ENCODE data around the gene TNFSF18.

The TNFSF18 gene

DNA sequence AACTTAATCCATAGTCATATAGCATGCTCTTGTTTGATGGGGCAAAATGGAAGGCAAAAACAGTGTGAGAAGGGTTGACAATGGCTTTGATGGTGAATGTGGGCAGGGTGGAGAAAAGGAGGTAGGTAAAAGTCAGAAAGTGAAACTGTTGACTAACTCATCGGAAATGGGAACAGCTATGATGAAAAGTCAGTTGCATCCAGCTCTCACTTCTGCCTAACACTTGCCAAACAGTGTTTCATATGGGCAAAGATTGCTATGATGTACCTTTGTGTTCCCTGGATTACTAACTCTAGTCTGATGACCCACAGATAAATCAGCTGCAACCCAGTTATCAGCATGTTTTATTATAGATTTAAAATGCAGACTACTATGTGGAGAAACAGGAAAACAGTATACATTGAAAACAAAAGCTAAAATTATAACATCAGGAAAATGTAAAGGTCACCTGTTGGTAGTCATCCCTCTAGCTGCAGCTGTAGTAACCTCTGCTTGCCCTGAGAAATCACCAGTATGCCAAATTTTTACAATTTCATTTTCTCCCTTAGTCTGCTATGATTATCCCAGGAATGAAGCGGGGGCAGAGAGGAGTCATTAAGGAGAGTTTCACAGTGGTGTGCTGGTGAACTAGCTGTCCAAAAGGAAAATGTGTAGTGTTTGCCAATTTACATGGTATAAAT lies 11.7 kb downstream of the TNFSF18 start:
- Histone ChIP-seq H3K4me3 (ENCODE audit: low read length) (no peak overlapping the region), H3K4me1 (ENCODE audit: control insufficient read depth, low read depth, low read length) (no peaks in the 10 kb centered on the region), H3K36me3 (ENCODE audit: control insufficient read depth, low read depth, low read length) (no peaks in the 10 kb centered on the region), H3K27ac (ENCODE audit: low read length) (no peak overlapping the region), H3K9me3 (ENCODE audit: control insufficient read depth, low read depth, low read length) (no peaks in the 10 kb centered on the region), H3K9ac (ENCODE audit: low read length) (no peak overlapping the region), H3K27me3 (ENCODE audit: control insufficient read depth, insufficient read depth, low read length) (no peaks in the 10 kb centered on the region)

DNA sequence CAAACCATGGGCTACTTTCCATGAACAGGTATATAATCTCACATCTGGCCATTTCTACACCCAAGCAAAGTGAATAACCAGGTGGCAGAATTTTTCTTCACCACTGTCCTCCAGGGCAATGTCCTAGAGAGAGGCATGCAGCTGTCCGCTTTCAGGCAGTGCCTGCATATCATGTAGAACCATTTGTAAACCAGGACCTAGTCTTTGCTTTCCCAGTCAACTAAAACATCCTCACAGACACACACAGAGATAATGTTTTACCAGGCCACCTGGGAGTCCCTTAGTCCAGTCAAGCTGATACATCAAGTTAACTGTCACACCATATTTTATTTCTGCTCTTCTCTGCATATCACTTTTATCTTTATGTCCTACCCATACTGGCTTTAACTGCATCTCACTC lies 26.2 kb downstream of the TNFSF18 start:
- no peak overlapping the region for H3K27ac ChIP-seq (ENCODE audit: low read length)
- no peak overlapping the region for H3K4me3 ChIP-seq (ENCODE audit: low read length)

DNA sequence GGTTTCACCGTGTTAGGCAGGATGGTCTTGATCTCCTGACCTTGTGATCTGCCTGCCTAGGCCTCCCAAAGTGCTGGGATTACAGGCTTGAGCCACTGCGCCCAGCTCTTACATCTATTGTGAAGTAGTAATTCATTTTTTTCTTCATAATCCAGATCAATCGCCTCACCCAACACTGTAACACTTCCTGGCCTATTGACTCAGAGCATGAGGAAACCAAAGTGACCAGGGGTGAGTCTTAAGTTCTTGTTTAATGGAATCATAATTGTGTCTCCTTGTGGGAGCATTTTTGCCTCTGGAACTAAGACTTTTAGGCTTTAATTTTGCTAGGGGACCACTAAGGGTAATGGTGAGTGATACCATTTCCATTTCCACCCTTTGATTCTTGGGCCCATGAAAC lies 27.4 kb downstream of the TNFSF18 start:
- Histone ChIP-seq H3K36me3 (ENCODE audit: control insufficient read depth, low read depth, low read length) (no peaks in the 10 kb centered on the region), H3K4me1 (ENCODE audit: control insufficient read depth, low read depth, low read length) (no peaks in the 10 kb centered on the region), H3K27ac (ENCODE audit: low read length) (no peak overlapping the region), H3K9me3 (ENCODE audit: control insufficient read depth, low read depth, low read length) (no peaks in the 10 kb centered on the region), H3K27me3 (ENCODE audit: control insufficient read depth, insufficient read depth, low read length) (no peaks in the 10 kb centered on the region), H3K9ac (ENCODE audit: low read length) (no peak overlapping the region), H3K4me3 (ENCODE audit: low read length) (no peak overlapping the region)

More for the DNA sequence above, 26.2 kb downstream of the TNFSF18 start:
- no peaks in the 10 kb centered on the region for H3K36me3 ChIP-seq (ENCODE audit: control insufficient read depth, low read depth, low read length)
- H3K9ac ChIP-seq (ENCODE audit: low read length): no peak overlapping the region
- H3K27me3 ChIP-seq (ENCODE audit: control insufficient read depth, insufficient read depth, low read length): no peaks in the 10 kb centered on the region
- H3K9me3 ChIP-seq (ENCODE audit: control insufficient read depth, low read depth, low read length): no peaks in the 10 kb centered on the region
- no peaks in the 10 kb centered on the region for H3K4me1 ChIP-seq (ENCODE audit: control insufficient read depth, low read depth, low read length)

DNA sequence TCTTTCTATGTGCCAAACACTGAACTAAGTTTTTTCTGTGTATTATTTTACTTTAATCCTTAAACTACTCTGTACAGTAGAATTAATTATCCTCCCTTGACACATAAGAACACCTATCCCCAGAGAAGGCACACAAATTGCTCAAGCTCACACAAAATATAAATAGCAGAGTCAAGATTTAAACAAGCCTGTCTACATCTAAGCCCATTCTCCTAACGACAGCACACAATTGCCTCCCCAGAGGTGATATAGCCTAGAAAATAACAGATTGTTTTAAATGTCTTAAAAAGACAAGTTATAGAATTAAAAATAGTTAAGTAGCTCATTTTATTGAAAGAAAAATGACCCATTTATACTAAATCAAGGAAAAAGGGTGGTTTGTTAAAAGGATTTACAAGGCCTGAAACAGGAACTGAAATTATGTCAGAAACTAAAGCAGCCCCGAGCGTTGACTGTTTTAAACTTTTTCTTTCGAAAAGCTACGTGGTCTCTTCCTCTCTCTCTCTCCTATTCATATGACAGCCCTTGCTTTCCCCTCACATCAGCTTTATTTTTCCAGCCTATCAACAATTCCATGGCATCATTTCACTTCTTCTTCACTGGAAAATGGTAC lies 30.5 kb downstream of the TNFSF18 start:
- no peaks in the 10 kb centered on the region for H3K36me3 ChIP-seq (ENCODE audit: control insufficient read depth, low read depth, low read length)
- H3K9ac ChIP-seq (ENCODE audit: low read length): no peak overlapping the region
- H3K4me1 ChIP-seq (ENCODE audit: control insufficient read depth, low read depth, low read length): no peaks in the 10 kb centered on the region
- no peak overlapping the region for H3K27ac ChIP-seq (ENCODE audit: low read length)
- no peak overlapping the region for H3K4me3 ChIP-seq (ENCODE audit: low read length)
- H3K27me3 ChIP-seq (ENCODE audit: control insufficient read depth, insufficient read depth, low read length): no peaks in the 10 kb centered on the region
- H3K9me3 ChIP-seq (ENCODE audit: control insufficient read depth, low read depth, low read length): no peaks in the 10 kb centered on the region

DNA sequence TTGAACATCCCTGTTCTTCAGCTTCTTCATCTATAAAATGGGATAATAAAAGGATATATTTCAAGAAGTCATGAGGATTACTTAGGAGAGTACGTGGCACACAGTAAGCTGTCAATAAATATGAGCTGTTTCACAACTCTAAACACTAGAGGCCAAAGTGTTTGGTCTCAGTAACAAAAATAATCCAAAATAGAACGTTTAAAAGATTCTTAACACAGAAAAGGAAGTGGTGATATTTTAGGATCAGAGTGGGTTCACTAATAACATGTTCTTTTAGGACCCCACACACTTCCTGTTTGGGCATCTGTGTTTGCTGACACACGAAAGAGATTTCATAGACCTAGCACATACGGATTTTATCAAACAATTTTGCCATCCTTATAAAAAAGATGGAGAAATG lies 32.9 kb downstream of the TNFSF18 start:
- H3K4me3 ChIP-seq (ENCODE audit: low read length): no peak overlapping the region
- no peak overlapping the region for H3K9ac ChIP-seq (ENCODE audit: low read length)
- H3K4me1 ChIP-seq (ENCODE audit: control insufficient read depth, low read depth, low read length): no peaks in the 10 kb centered on the region
- no peaks in the 10 kb centered on the region for H3K36me3 ChIP-seq (ENCODE audit: control insufficient read depth, low read depth, low read length)
- H3K27me3 ChIP-seq (ENCODE audit: control insufficient read depth, insufficient read depth, low read length): no peaks in the 10 kb centered on the region
- no peaks in the 10 kb centered on the region for H3K9me3 ChIP-seq (ENCODE audit: control insufficient read depth, low read depth, low read length)
- H3K27ac ChIP-seq (ENCODE audit: low read length): no peak overlapping the region

DNA sequence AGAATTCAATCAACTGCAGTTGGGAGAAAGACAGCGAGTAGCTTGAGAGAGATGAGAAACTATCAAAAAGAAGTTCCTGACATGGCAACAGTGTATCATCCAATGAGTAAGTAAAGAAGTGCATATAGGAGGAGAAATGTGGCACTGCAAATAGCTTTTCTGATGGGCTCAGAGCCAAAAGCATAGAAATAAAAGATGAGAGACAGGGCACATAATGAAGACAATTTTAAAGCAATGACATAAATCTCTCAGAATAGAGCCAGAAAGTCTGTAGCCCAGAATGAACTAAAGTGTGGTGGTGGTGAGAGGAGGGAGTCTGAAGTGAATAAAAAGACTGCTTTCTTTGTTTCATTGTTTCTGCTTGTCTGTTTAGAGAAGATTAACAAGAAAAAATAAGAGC lies 34.3 kb downstream of the TNFSF18 start:
- H3K27ac ChIP-seq (ENCODE audit: low read length): no peak overlapping the region
- H3K9ac ChIP-seq (ENCODE audit: low read length): no peak overlapping the region
- no peaks in the 10 kb centered on the region for H3K9me3 ChIP-seq (ENCODE audit: control insufficient read depth, low read depth, low read length)
- no peaks in the 10 kb centered on the region for H3K27me3 ChIP-seq (ENCODE audit: control insufficient read depth, insufficient read depth, low read length)
- H3K4me3 ChIP-seq (ENCODE audit: low read length): no peak overlapping the region
- H3K36me3 ChIP-seq (ENCODE audit: control insufficient read depth, low read depth, low read length): no peaks in the 10 kb centered on the region
- H3K4me1 ChIP-seq (ENCODE audit: control insufficient read depth, low read depth, low read length): no peaks in the 10 kb centered on the region

DNA sequence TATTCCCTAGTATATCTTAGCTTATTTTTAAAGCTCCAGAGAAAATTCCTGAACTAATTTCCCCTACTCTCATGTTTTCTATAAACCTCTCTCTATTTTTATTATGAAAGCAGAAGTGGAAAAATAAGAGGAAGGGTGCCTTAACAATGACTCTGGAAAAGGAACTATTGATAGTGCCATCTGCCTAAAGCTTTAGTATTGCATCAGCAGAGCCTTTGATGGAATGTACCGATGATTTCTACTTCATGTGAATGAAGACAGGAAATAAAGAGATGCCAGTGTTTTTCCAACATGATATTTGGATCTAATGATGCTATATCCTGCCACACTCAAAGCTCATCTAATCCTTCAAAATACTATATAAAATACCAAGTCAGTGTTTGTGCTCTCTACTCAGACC lies 35.1 kb downstream of the TNFSF18 start:
- no peak overlapping the region for H3K4me3 ChIP-seq (ENCODE audit: low read length)
- no peak overlapping the region for H3K9ac ChIP-seq (ENCODE audit: low read length)
- H3K9me3 ChIP-seq (ENCODE audit: control insufficient read depth, low read depth, low read length): no peaks in the 10 kb centered on the region
- H3K27ac ChIP-seq (ENCODE audit: low read length): no peak overlapping the region
- H3K27me3 ChIP-seq (ENCODE audit: control insufficient read depth, insufficient read depth, low read length): no peaks in the 10 kb centered on the region
- H3K4me1 ChIP-seq (ENCODE audit: control insufficient read depth, low read depth, low read length): no peaks in the 10 kb centered on the region
- no peaks in the 10 kb centered on the region for H3K36me3 ChIP-seq (ENCODE audit: control insufficient read depth, low read depth, low read length)

DNA sequence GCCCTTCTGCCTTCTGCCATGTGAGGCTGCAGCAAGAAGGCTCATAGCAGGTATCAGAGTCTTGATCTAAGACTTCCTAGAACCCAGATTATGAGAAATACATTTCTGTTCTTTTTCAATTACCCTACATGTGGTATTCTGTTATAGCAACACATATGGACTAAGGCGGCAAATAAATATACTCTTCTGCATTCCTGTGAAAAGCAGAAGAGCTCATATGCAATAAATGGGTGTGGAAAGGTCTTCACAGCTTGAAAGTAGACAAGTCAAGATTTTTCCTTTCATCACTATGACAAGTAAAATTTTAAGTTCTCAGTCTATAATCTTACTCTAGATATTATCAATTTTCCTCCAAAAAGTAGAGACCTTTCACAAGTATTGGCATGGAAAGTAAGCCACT lies 36.6 kb downstream of the TNFSF18 start:
- Histone ChIP-seq H3K27me3 (ENCODE audit: control insufficient read depth, insufficient read depth, low read length) (no peaks in the 10 kb centered on the region), H3K4me1 (ENCODE audit: control insufficient read depth, low read depth, low read length) (no peaks in the 10 kb centered on the region), H3K36me3 (ENCODE audit: control insufficient read depth, low read depth, low read length) (no peaks in the 10 kb centered on the region), H3K9me3 (ENCODE audit: control insufficient read depth, low read depth, low read length) (no peaks in the 10 kb centered on the region), H3K4me3 (ENCODE audit: low read length) (no peak overlapping the region), H3K27ac (ENCODE audit: low read length) (no peak overlapping the region), H3K9ac (ENCODE audit: low read length) (no peak overlapping the region)

DNA sequence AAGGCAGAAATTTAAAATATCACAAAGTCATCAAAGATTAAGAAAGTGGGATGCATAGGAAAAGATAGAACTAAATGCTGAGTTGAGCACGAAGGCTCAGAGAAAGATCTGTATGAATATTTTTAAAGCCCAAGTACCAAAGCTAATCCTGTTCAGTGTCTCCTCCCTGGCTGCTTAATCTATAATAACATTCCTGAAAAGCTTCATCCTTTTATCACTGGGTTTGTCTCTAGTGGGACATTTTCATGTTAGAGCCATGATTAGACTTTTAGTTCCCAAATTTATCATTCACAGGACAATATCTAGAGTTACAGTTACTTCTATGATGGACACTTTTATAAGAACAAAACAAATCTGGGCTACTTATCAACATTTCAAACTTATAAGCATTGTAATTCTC lies 38.6 kb downstream of the TNFSF18 start:
- no peaks in the 10 kb centered on the region for H3K4me1 ChIP-seq (ENCODE audit: control insufficient read depth, low read depth, low read length)
- no peaks in the 10 kb centered on the region for H3K36me3 ChIP-seq (ENCODE audit: control insufficient read depth, low read depth, low read length)
- H3K4me3 ChIP-seq (ENCODE audit: low read length): no peak overlapping the region
- no peaks in the 10 kb centered on the region for H3K27me3 ChIP-seq (ENCODE audit: control insufficient read depth, insufficient read depth, low read length)
- H3K9ac ChIP-seq (ENCODE audit: low read length): no peak overlapping the region
- H3K9me3 ChIP-seq (ENCODE audit: control insufficient read depth, low read depth, low read length): no peaks in the 10 kb centered on the region
- H3K27ac ChIP-seq (ENCODE audit: low read length): no peak overlapping the region

DNA sequence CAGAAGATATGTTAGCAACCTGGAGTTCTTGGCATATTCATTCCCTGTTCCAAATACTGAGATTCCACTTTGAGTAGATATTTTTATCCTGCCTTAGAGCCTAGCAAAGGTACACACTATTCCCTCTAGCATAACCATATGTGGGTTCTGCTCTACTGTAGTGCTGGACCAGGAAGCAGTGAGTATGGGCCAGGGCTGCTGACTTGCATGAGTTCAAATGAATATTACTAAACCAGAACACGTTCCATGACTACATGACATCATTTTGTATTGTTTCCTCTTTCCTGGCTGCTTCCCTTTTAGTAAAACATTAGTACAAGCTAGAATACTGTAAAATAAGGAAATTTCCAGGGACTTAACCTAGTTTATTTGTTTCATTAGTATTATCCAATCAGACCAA lies 41.1 kb downstream of the TNFSF18 start:
- no peak overlapping the region for H3K4me3 ChIP-seq (ENCODE audit: low read length)
- no peak overlapping the region for H3K9ac ChIP-seq (ENCODE audit: low read length)
- H3K4me1 ChIP-seq (ENCODE audit: control insufficient read depth, low read depth, low read length): no peaks in the 10 kb centered on the region
- H3K9me3 ChIP-seq (ENCODE audit: control insufficient read depth, low read depth, low read length): no peaks in the 10 kb centered on the region
- H3K36me3 ChIP-seq (ENCODE audit: control insufficient read depth, low read depth, low read length): no peaks in the 10 kb centered on the region
- no peaks in the 10 kb centered on the region for H3K27me3 ChIP-seq (ENCODE audit: control insufficient read depth, insufficient read depth, low read length)
- no peak overlapping the region for H3K27ac ChIP-seq (ENCODE audit: low read length)

DNA sequence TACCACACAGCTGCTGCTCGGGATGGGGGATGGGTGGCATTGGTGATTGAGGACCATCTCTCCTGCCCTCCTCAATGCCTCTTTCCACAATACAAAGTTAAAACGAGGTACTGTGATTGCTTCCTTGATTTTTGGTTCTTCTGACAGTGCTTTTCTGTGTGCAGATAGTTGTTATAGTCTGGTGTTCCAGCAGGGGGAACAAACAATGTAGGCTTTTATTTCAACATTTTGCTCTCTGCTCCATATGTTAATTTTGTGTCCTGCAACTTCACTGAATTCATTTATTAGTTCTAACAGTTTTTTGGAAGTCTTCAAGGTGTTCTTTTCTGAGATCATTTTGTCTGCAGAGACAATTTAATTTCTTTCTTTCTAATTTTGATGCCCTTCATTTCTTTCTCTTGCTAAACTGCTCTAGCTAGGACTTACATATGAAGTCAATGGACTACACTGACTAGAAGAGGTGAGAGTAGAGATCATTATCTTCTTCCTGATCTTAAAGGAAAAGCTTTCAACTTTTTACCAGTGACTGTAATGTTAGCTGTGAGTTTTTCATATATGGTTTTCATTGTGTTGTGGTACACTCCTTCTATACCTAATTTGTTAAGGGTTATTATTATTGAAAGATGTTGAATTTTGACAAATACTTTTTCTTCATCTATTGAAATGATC lies 45.4 kb downstream of the TNFSF18 start:
- H3K9ac ChIP-seq (ENCODE audit: low read length): no peak overlapping the region
- H3K9me3 ChIP-seq (ENCODE audit: control insufficient read depth, low read depth, low read length): no peaks in the 10 kb centered on the region
- H3K36me3 ChIP-seq (ENCODE audit: control insufficient read depth, low read depth, low read length): no peaks in the 10 kb centered on the region
- H3K4me3 ChIP-seq (ENCODE audit: low read length): no peak overlapping the region
- no peaks in the 10 kb centered on the region for H3K4me1 ChIP-seq (ENCODE audit: control insufficient read depth, low read depth, low read length)
- no peak overlapping the region for H3K27ac ChIP-seq (ENCODE audit: low read length)
- H3K27me3 ChIP-seq (ENCODE audit: control insufficient read depth, insufficient read depth, low read length): no peaks in the 10 kb centered on the region

Measured in iPS-18a (cell line).